Hippocampal formation (tissue), 2 donors: ENCODE measurements around the gene TCEA3.
A peak's percentile ranks its signal among the peaks of the same experiment; 100 is the strongest.
"Not testable (repeated sequence)": the region's sequence is repeated elsewhere in the genome, so short reads cannot be mapped to it uniquely, and the experiment has no call there.

Experiments used
- DNase-seq, 2 donors: peaks; one replicate each; lab custom pipeline; 2025; lab: John Stamatoyannopoulos, UW

Gene TCEA3

GRCh38 chr1:23392125-23392855 lies 32.3 kb downstream of the TCEA3 start:
- DNase-seq = no peak

GRCh38 chr1:23389837-23390321 lies 34.7 kb downstream of the TCEA3 start:
- DNase-seq = no peak

- DNase-seq = no peak
These were observed 37.1 kb downstream of the TCEA3 start for GRCh38 chr1:23387494-23387893.

- no peak for DNase-seq
These were observed 39.4 kb downstream of the TCEA3 start for GRCh38 chr1:23385119-23385621.

- no peak for DNase-seq
These were observed 40.1 kb downstream of the TCEA3 start for GRCh38 chr1:23384312-23385058.

GRCh38 chr1:23383577-23384311 lies 40.8 kb downstream of the TCEA3 start:
- DNase-seq = no peak

GRCh38 chr1:23381233-23381885 lies 43.2 kb downstream of the TCEA3 start:
- DNase-seq = no peak

GRCh38 chr1:23380719-23381118 lies 43.8 kb downstream of the TCEA3 start:
- DNase-seq = no peak

- not testable (repeated sequence) for DNase-seq
These were observed 44.3 kb downstream of the TCEA3 start for GRCh38 chr1:23380236-23380635.

GRCh38 chr1:23376890-23377811 lies 47.4 kb downstream of the TCEA3 start:
- DNase-seq = no peak

- DNase-seq = not testable (repeated sequence)
These were observed 50.3 kb downstream of the TCEA3 start for GRCh38 chr1:23374079-23374735.

GRCh38 chr1:23371987-23372880 lies 52.3 kb downstream of the TCEA3 start:
- DNase-seq = no peak

GRCh38 chr1:23370709-23371584 lies 53.6 kb downstream of the TCEA3 start:
- DNase-seq = no peak

GRCh38 chr1:23370330-23370708 lies 54.2 kb downstream of the TCEA3 start:
- DNase-seq = no peak

- peak; percentile 47 to 64 for DNase-seq
These were observed 55.1 kb downstream of the TCEA3 start, which contains the start of gene ZNF436 for GRCh38 chr1:23369335-23370013. TSS of gene ZNF436 (minus strand) at chr1:23369836. CDS start at chr1:23368005, 1,831 bp downstream.

- DNase-seq = peak; percentile 78 to 83
These were observed 55.8 kb downstream of the TCEA3 start for GRCh38 chr1:23368562-23369334.
